ENCODE data around the gene COL15A1.

- no peak for TF ChIP-seq CTCF (IDR thresholded peaks at IDR 0.05; ENCODE audit: low read depth, low read length)
- no peak for TF ChIP-seq EZH2phosphoT487 (IDR thresholded peaks at IDR 0.05; ENCODE audit: low read depth)
These were observed 41.2 kb upstream of the COL15A1 start for GRCh38 chr9:98902516-98902915.
